ENCODE measurements around the gene FRS2. TPM values are rescaled to one million over a fixed set of nuclear protein-coding genes. Genes with fewer than 3 reads are reported as not detected.

The FRS2 gene
- total and polyA plus RNA-seq, 10 of the 15 experiments (the other 5 are each of a cell fraction or from before 2014, with no cell fraction given) = 1.1 to 13.1 (median 5.9) TPM

- Histone ChIP-seq H3K27ac (ENCODE audit: control insufficient read depth, insufficient read depth) (no peak overlapping the region), H3K9me3 (replicated peaks; ENCODE audit: control insufficient read depth, insufficient read depth, low read length) (no peaks in the 10 kb centered on the region), H4K20me1 (ENCODE audit: control insufficient read depth, insufficient read depth) (no peaks in the 10 kb centered on the region), H3K27me3 (replicated peaks in 1 of 2; ENCODE audit: control insufficient read depth in 2 of 2, insufficient read depth in 2 of 2, low read length in 1 of 2) (no peaks in the 10 kb centered on the region), H3K4me3 (no peak overlapping the region), H3K9ac (ENCODE audit: control insufficient read depth, insufficient read depth, low read length) (no peak overlapping the region), H2AFZ (ENCODE audit: control insufficient read depth, low read depth, low read length) (no peak overlapping the region), H3K4me1 (ENCODE audit: control insufficient read depth, insufficient read depth, low read length) (no peaks in the 10 kb centered on the region), H3K36me3 (ENCODE audit: control insufficient read depth in 2 of 2, insufficient read depth in 2 of 2, low read length in 1 of 2) (no peaks in the 10 kb centered on the region), H3K4me2 (ENCODE audit: control insufficient read depth, insufficient read depth) (no peak overlapping the region), H3K79me2 (ENCODE audit: control insufficient read depth, insufficient read depth, low read length) (no peaks in the 10 kb centered on the region)
- no peak for TF ChIP-seq TCF3 (IDR thresholded peaks at IDR 0.05; ENCODE audit: borderline replicate concordance, insufficient read depth, low read depth, low read length)
- no peak for TF ChIP-seq BACH1 (IDR thresholded peaks at IDR 0.05; ENCODE audit: borderline replicate concordance)
- TF ChIP-seq EP300 (IDR thresholded peaks at IDR 0.05; ENCODE audit: borderline replicate concordance in 1 of 2, control insufficient read depth in 1 of 2, low read depth in 2 of 2, low read length in 2 of 2) = no peak
- no peak for TF ChIP-seq YY1 (IDR thresholded peaks at IDR 0.05; ENCODE audit: low read depth, low read length)
- in situ Hi-C loops (cut with MboI) (no loop called here), intact Hi-C loops (cut with micrococcal nuclease; ENCODE audit: unreplicated experiment) (no loop called here)
- 35% methylated on average over 2 of the region's 2 CpGs for WGBS (ENCODE audit: insufficient coverage, insufficient replicate concordance, low lambda C conversion rate, missing lambda C conversion rate)
- no peak for FAIRE-seq
- BruUV-seq (replicated peaks) = no TSS peak
- DNase-seq (ENCODE audit: low read depth, low spot score) = no peak
- ChIA-PET POLR2A (interaction anchor here (0.7 kb wide), 1 partner anchor 14 kb away, joined by 3 read pairs; no protein-coding TSS in a partner anchor), CTCF (interaction anchor here (0.6 kb wide), 1 partner anchor 113 kb away, joined by 3 read pairs; no protein-coding TSS in a partner anchor), RAD21 (ENCODE audit: unreplicated experiment) (no interaction called here), SMC1A (ENCODE audit: uncharacterized antibody, unreplicated experiment) (no interaction called here)
- ATAC-seq = no peak
These were observed 29.3 kb upstream of the FRS2 start for GRCh38 chr12:69440886-69441285.

- 42% methylated on average over 3 of the region's 3 CpGs for WGBS (ENCODE audit: insufficient coverage, insufficient replicate concordance, low lambda C conversion rate, missing lambda C conversion rate)
- Histone ChIP-seq H2AFZ (ENCODE audit: control insufficient read depth, low read depth, low read length) (no peak overlapping the region), H4K20me1 (ENCODE audit: control insufficient read depth, insufficient read depth) (no peaks in the 10 kb centered on the region), H3K9me3 (replicated peaks; ENCODE audit: control insufficient read depth, insufficient read depth, low read length) (no peaks in the 10 kb centered on the region), H3K27me3 (replicated peaks in 1 of 2; ENCODE audit: control insufficient read depth in 2 of 2, insufficient read depth in 2 of 2, low read length in 1 of 2) (no peaks in the 10 kb centered on the region), H3K79me2 (ENCODE audit: control insufficient read depth, insufficient read depth, low read length) (no peaks in the 10 kb centered on the region), H3K36me3 (ENCODE audit: control insufficient read depth in 2 of 2, insufficient read depth in 2 of 2, low read length in 1 of 2) (no peaks in the 10 kb centered on the region), H3K27ac (ENCODE audit: control insufficient read depth, insufficient read depth) (no peak overlapping the region), H3K4me1 (ENCODE audit: control insufficient read depth, insufficient read depth, low read length) (no peaks in the 10 kb centered on the region), H3K4me3 (no peak overlapping the region), H3K4me2 (ENCODE audit: control insufficient read depth, insufficient read depth) (no peak overlapping the region), H3K9ac (ENCODE audit: control insufficient read depth, insufficient read depth, low read length) (no peak overlapping the region)
- no peak for FAIRE-seq
- ChIA-PET SMC1A (ENCODE audit: uncharacterized antibody, unreplicated experiment) (no interaction called here), RAD21 (ENCODE audit: unreplicated experiment) (no interaction called here), POLR2A (no interaction called here), CTCF (no interaction called here)
- no peak for DNase-seq (ENCODE audit: low read depth, low spot score)
- intact Hi-C loops (cut with micrococcal nuclease; ENCODE audit: unreplicated experiment) (no loop called here), in situ Hi-C loops (cut with MboI) (no loop called here)
- no TSS peak for BruUV-seq (replicated peaks)
- no peak for ATAC-seq
- TF ChIP-seq TCF3 (IDR thresholded peaks at IDR 0.05; ENCODE audit: borderline replicate concordance, insufficient read depth, low read depth, low read length) = no peak
- no peak for TF ChIP-seq POLR2AphosphoS2 (IDR thresholded peaks at IDR 0.05; ENCODE audit: low read depth, low read length)
- no peak for TF ChIP-seq WRNIP1 (IDR thresholded peaks at IDR 0.05; ENCODE audit: borderline replicate concordance, low read depth, low read length)
- TF ChIP-seq FOXK2 (IDR thresholded peaks at IDR 0.05) = no peak
- no peak for TF ChIP-seq EZH2 (IDR thresholded peaks at IDR 0.05; ENCODE audit: borderline replicate concordance, control insufficient read depth, low read depth, low read length)
- TF ChIP-seq TARDBP (IDR thresholded peaks at IDR 0.05; ENCODE audit: borderline replicate concordance) = no peak
- no peak for TF ChIP-seq MLLT1 (IDR thresholded peaks at IDR 0.05)
- no peak for TF ChIP-seq PRDM15 (CRISPR knock-in tag; IDR thresholded peaks at IDR 0.05)
These were observed 27.3 kb upstream of the FRS2 start for GRCh38 chr12:69442894-69443293.

Data from GM12878 (cell line).